HCEC 1CT (cell line): ENCODE results near the gene THYN1.
"Not testable (repeated sequence)": the region's sequence is repeated elsewhere in the genome, so short reads cannot be mapped to it uniquely, and the experiment has no call there.

Experiments
- DNase-seq: peaks from one replicate; pipeline ENCODE4 v3.0.0-alpha.2; 2017

Gene THYN1

DNA sequence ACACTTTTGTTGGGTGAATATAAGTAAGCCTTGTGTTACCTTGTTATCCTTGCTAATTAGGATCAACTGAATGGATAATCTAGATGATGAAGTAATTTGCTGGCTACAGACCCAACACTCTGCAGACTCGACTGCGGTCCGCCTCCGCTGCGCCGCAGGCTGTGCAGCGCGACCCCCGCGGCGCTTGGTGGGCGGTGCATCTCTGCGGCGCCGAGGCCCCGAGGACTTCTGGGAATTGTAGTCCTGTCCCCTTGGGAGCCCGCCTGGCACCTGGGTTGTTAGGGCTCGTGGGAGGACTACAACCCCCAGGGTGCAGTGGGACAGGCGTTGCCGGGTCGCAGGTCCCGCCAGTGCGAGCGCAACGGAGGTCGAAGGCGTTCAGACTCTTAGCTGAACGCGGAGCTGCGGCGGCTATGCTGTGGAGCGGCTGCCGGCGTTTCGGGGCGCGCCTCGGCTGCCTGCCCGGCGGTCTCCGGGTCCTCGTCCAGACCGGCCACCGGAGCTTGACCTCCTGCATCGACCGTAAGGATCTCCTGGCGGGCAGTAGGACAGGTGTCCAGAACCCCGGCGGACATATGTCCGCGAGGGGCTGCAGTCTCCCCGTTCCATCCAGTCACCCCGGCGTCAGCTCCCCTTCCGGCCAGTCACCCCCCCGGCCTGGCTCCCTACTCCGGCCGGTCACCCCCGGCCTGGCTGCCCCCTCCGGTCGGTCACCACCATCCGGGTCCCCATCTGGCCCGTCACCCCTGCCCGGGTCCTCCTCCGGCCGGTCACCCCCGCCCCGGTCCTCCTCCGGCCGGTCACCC is at the start of gene THYN1, which contains the start of gene ACAD8:
THYN1 (minus strand) TSS at position 165 of the 806 bp plus-strand sequence. CDS start 470 bp downstream, outside the sequence.
ACAD8 (plus strand) TSS at position 381 of the 806 bp plus-strand sequence; CDS start at position 414, 33 bp downstream.
- peak; percentile 97 for DNase-seq

DNA sequence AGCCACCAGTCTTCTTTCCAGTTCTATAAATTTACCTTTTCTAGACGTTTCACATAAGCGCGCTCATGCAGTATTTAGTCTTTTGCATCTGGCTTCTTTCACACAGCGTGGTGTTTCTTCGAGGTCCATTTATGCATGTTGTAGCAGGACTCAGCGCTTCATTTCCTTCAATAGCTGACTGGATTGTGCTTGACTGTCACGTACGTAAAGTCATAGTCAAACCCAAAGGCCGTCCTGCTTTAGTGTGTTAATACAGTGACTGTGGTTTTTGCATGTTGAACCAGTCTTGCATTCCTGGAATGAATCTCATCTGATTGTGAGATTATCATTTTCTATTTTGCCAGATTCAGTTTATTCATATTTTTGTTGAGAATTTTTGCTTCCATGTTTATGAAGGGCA is 41.5 kb upstream of the THYN1 start:
- no peak for DNase-seq

DNA sequence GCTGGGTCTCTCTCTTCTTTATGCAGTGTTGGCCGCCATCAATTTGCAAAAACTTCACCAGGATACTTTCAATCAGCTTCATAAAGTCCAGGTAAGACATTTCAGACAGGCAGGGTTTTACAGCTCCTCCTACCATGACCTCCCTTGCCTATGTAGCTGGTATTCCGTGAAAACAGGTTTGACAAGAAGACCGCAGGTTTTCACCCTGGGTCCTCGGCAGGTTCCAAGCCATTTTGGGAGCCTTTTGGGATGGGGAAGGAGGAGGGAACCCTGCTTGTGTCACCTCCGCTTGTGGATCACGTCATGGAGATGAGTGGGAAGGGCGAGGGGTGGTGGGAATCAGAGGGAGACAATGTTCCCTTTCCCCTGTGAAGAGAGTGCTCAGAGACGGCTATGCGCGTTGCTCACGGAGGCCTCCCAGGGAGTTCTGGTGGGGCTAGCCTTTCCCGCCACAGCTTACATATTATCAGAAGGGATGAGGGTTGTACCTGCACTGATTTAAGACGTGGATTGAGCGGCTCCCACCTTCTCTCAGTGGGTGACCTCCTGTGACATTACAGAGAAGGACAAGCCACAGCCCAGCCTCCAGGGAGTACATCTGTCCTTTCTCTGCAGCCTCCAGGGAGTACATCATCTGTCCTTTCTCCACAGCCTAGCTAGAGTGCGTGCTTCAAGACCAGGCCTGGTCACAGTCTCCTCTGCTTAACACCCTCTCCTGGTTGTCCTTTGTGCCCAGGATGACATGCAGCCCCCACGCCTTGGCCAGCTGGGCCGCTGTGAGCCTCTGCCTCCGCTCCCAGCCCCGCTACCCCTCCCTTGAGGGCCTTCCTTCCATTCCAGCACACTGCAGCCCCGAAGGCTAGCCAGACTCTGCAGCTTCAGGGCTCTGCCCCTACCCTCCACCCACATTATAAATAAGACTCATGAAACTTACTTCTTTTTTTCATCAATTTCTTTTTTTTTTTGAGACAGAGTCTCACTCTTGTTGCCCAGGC is 40.3 kb upstream of the THYN1 start:
- DNase-seq, result no peak

DNA sequence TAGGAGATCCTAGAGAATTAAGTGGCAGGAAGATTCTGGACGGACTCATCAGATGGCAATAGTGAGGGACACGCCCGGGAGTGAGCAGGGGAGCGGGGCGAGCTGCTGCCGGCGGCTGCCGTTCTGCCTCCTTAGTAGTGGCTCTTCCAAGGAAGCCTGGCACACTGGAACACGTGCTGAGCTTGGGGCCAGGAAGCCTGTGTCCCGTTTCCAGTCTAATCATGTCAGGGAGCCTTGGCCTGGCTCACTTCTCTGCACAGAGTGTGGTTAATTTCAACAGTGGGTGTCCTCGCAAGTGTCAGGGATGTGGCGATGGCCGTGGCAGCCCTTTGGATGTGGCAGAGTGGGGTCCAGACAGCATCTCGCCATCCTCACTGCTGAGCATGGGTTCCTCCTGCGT is 39.5 kb upstream of the THYN1 start:
- DNase-seq, result no peak

DNA sequence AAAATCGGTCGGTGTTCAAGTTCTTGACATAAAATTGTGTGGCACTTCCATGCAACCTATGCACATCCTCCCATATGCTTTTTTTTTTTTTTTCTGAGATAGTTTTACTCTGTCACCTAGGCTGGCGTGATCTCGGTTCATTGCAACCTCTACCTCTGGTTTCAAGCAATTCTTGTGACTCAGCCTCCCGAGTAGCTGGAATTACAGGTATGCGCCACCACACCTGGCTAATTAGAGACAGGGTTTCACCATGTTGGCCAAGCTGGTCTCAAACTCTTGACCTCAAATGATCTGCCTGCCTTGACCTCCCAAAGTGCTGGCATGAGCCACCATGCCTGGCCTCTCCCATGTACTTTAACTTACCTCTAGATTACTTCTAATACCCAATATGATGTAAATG is 38.0 kb upstream of the THYN1 start:
- no peak for DNase-seq

DNA sequence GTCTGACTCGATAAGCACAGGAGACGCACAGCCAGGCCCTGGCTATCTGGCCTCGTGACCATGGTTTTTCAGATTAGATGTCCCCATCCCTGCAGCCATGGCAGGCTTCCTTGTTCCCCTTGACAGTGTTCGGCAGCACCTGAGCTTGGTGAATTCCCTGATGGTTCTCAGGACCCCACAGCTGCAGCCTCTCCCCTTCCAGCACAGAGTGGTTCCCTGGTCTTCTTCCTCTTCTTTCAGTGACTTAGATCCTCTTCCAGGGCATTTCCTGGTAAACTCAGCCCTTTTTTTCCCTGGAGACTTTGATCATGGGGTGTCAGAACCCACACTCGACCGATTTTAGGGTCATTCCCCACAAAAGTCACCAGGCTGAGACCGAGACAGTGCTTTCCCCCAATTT is 37.5 kb upstream of the THYN1 start:
- DNase-seq, result no peak

DNA sequence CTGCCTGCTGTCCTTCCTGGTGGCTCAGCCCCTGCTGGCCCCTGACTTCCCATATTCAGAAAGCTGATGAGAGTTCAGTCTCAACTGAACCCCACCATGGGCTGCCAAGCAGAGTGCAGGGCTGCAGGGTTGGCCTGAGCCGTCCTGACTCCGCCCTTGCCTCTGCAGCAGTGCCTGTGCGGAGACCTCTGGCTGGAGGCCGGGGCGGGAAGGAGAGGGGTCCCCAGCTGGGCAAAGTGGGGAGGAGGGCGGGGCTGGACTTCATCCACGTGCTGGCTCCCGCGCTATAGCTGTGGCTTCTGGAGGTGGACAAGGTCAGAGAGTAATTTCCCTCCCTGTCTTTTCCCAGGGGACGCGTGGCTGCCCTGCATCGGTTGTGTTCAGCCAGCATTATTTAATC is 36.6 kb upstream of the THYN1 start:
- DNase-seq, result no peak

DNA sequence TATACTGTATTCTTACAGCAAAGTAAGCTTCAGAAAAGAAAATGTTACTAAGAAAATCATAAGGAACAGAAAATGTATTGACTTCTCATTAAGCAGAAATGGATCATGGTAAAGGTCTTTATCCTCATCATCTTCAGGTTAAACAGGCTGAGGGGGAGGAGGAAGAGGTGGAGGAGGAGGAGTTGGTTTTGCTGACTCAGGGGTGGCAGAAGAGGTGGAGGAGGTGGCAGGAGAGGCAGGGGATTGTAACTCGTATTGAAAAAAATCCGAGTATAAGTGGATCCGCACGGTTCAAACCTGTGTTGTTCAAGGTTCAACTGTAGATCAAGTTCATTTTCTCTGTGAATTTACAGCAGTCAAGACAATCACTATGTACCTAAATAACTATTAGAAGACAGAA is 36.0 kb upstream of the THYN1 start:
- DNase-seq, result no peak

DNA sequence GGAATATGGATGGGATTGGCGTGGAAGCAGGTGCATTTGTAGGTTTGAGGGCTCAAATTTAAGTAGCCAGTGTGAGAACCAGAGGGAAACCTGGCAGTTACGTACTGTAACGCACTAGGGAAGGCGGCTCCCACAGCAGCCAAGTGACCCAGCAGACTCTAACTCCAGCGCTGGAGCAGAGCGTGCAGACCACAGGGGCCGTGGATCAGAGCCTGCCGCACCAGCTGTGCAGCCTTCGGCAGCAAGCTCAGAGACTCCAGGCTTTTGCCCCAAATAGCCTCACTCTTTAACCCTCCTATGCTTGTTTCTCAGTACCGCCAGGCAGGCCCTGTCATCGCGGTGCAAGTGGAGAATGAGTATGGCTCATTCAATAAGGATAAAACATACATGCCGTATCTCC is 35.3 kb upstream of the THYN1 start:
- DNase-seq, result no peak

DNA sequence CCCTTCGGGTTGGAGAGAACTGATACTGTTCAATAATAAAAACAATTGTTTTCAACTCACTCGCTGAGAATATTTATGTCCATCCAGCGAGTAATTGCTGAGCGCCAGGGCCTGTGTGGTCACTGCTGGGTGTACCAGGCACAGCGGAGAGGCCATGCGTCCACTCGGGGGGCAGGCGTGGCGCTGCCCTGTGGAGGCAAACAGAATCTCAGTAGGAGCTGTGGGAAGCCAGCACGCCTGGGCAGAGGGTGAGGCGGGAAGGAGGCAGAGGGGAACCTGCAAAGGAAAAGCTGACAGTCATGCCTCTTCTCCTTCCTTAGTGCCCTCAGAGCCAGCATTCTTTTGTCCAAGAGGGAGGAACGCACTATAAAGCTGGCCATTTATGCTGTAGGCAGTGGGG is 34.4 kb upstream of the THYN1 start:
- no peak for DNase-seq

DNA sequence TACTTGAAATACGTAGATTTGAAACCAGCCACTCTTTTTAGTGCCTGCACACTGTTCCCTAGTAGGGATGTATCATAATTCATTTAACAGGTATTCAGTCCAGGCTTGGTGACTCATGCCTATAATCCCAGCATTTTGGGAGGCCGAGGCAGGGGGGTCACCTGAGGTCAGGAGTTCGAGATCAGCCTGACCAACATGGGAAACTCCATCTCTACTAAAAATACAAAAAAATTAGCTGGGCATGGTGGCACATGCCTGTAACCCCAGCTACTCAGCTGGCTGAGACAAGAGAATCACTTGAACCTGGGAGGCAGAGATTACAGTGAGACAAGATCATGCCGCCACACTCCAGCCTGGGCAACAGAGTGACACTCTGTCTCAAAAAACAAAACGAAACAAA is 31.2 kb upstream of the THYN1 start:
- not testable (repeated sequence) for DNase-seq

DNA sequence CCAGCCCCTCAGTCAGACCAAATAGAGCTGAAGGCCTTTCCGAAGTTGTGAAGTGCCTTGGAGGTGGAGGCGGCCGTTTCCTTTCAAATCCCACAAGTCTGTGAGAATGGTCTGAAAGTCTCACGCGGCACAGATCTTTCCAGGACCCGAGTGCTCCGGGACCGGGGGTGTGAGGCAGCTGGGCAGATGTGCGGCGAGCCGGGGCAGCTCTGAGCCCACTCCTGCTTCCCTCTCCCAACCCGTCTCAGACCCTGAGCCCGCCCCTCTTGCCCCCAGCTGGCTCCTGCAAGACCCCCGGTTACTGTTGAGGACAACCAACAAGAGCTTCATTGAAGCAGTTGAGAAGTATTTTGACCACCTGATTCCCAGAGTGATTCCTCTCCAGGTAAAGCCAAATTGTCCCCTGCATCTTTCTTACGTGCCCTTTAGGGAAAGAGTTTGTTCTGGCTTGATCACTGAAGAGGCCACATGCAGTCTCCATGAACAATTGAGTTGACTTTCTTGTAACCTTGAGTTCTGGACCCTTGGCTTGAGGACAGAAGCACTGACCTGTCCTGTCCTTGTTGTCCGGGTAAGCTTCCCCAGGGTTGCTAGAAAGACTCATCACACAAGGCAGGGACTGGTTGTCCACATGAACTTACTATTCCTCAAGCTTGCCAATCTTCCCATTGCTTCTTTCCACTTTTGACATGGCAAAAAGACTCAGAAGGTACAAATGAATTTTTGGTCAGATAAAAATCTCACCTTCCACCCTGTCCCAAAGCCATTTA is 30.5 kb upstream of the THYN1 start:
- no peak for DNase-seq

DNA sequence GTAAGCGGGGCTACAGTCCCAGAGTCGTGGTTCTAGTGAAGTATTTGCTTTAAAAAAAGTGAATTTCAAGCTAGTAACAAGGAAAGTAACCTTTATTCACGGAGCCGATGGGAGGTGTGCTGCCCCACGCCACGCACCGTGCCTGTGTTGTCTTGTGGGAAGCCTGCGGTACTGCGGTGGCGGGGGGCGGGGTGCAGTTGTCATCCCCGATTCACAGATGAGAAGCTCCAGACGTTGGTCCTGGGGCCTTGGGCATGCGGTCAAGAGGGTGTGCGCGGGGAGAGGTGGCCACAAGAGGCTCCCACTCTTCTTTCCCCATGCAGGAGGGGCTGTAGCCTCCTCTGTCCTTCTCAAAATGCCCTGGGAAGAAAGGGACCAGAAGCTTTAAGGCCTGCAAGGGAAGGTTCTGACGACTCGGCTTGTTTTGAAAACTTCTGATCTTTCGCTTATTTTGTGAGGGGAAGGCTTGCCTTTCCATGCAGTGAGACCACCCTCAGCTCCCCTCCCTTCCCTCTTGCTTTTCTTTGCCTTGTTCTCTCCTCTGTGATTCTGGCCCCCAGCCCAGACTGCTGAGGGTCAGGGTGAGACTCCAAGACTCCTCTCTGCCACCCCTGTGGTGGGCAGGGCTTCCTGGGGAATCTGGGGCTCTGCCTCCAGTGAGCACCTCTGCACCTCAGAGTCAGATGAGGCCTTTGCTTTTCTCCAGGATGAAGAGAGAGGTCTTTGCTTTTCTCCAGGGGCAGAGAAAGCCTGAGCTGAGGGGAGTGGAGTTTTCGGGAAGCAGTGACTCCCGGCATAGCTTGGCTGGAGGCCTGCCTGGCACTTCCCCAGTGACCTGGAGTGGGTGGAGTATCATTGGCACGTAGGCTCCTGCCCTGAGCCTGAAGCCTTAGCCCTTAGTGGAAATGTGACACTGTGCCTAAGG is 29.2 kb upstream of the THYN1 start:
- no peak for DNase-seq

DNA sequence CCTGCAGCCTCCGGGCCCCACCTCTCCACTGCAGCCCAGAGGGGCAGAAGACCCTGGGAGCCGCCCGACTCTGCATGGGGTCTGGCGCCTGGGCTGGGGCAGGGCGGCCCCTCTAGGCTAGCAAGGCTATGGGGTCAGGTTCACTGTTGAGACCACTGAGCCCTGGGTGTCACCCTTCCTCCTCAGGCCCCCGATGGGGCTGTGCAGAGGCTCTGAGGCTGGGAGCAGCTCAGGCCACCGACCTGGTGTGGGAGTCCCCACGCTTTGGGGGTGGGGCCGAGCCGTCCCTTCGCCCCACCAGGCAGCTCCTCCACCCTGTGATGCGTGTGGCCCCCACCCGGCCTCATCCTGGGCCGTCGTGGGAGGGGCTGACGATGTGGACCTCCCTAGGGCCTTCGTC is 28.5 kb upstream of the THYN1 start:
- not testable (repeated sequence) for DNase-seq

DNA sequence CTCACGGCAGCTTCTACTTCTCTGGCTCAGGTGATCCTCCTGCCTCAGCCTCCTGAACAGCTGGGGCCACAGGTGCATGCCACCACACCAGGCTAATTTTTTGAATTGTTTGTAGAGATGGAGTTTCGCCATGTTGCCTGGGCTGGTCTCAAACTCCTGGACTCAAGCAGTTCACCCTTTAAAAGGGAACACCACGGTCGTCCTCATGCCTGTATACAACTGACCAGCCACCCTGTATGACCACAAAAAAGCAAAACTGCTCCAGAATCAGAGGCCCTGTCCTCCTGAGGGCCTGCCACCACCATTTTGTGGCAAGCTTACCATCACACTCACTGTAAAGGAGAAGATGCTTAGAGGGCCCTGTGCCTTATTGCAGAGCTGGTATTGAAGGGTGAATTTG is 25.2 kb upstream of the THYN1 start:
- DNase-seq, result no peak

DNA sequence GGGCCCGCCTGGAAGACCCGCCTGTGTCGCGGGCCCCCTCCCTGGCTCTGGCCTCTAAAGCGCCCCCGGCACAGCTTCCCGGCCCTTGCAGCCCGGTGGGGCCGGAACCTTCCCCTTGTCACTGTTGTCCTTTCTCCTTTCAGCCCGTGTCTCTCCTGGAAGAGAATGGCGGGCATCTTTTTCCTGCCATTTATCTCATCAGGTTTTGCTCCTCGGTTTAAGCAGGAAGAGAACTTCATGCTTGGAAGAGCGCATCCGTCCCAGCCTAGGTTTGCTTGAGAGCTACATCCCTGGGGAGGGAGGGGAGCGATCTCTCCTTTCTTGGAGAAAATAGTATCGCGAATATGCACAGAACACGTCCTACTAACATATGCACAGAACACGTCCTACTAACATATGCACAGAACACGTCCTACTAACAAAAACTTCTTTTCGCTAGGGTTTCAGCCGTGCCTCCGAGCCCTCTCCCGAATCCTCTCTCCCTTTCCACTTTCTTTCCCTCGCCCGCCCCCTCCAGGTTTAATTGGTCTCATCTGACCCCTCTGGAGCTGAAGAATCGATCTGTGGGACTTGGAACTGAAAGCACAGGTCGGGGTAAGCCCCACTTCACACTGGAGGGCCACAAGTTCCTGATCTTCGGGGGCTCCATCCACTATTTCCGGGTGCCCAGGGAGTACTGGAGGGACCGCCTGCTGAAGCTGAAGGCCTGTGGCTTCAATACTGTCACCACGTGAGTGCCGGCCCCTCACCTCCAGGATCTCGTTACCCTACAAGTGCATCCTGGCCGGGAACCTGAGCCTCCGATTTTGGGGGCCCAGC is 24.2 kb upstream of the THYN1 start:
- no peak for DNase-seq

DNA sequence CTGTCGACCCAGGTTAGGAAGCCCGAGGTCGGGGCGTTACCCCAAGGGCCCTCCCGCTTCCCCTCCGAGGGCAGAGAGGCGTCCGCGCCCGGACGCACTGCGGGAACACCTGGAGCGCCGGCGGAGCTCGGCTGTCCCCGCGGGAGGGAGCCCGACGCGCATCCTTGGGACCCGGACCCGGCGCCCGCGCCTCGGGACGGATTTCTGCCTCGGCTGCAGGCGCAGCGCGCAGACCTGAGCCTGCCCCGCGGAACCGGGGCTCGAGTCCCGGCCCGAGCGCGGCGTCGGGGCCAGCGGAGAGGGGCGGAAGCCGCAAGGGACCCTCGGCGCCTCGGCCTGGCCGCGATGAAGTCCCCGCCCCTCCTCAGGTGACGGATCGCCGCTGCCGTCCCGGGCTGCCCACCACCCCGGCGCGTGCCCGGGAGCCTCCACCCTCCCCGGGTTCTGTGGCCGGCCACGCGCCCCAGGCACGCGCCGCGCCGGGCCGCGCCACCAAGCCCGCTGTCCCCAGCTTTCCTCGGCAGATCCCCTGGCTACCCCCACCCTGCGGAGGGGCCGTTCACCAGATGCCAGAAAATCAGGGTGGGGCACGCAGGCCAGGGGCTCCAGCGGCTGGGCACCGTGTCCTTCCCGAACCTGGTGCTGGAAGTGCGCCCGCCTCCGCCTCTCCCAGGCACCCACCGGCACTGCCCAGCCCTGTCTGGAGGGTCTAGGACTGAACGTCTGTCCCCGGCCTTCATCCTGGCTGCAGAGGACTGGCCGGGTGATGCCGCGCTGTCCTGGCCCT is 23.4 kb upstream of the THYN1 start:
- no peak for DNase-seq

DNA sequence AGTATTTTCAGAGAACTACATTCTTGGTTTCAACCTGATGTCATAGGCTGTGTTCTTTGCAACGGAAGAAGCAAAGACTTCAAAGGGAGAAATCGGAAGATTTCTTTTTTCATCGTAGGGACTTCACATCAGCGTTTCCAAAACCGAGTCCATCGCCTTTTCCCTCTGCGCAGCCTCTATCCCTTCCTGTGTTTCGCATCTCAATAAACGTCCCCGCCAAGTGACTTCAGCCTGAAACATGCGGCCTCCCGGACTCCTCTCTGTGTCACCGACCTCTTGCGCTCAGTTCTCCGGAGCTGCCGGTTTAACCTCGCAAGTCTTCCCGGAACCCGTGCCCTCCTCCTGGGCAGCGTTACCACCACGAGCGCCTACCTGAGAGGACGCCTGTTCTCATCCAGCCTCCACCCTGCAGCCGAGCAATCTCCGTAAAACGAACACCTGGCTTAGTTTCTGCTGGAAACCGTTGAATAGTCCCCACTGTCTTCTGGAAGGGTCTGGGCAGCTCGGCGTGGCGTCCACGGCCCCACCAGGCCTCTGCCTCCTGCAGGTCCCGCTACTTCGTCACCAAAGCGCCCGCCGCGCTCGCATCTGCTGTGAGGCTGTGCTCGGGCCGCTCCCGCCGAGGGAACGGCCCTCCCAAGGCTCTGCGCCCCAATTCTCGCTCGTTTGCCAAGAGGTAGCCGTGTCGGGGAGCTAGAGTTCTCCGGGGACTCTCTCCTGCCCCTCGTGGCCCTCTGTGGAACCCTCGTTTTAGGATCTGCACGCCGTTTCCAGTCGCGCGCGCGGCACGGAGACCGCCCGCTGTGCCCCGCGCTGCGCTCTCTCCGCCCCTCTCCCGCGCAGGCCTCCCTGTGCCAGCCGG is 22.6 kb upstream of the THYN1 start, which contains the start of gene GLB1L3:
GLB1L3 (plus strand) TSS at position 846 of the 862 bp plus-strand sequence. CDS start 362 bp downstream, outside the sequence.
- DNase-seq, result no peak

DNA sequence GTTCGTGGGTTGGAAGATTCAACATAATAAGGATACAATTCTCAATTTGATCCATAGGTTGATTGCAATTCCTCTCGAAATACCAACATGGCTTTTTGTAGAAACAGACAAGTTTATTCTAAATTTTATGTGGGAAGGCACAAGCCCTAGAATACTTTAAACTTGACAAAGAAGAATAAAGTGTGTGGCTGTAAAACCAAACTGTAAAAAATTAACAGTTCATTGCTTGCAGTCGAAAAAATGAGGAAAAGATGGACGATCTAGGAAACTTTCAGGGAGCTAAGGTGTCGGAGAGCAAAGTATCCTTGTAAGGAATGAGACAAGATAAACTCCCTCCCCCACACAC is 22.0 kb upstream of the THYN1 start:
- no peak for DNase-seq
